HG03159 (cell line): Measurements from ENCODE around the gene FTO.

Experiments used
- ATAC-seq: cut with Tn5 transposase; IDR thresholded peaks from one replicate; pipeline ENCODE4 v1.9.1; 2021; ENCODE audit warnings: mild to moderate bottlenecking, moderate library complexity; ENCODE audit not compliant: unreplicated experiment

The FTO gene

GRCh38 chr16:54110016-54110981, 406.3 kb downstream of the FTO start:
- ATAC-seq: no peak

GRCh38 chr16:54112451-54113206, 408.7 kb downstream of the FTO start:
- no peak for ATAC-seq

GRCh38 chr16:54115558-54115957, 411.6 kb downstream of the FTO start:
- ATAC-seq: no peak

GRCh38 chr16:54116124-54116655, 412.2 kb downstream of the FTO start:
- no peak for ATAC-seq

- no peak for ATAC-seq
Observed at GRCh38 chr16:54118846-54119245, 414.9 kb downstream of the FTO start.

GRCh38 chr16:54120846-54121480, 417.0 kb downstream of the FTO start:
- ATAC-seq: no peak

GRCh38 chr16:54121539-54122295, 417.8 kb downstream of the FTO start:
- ATAC-seq: no peak

- ATAC-seq: no peak
Observed at GRCh38 chr16:54123766-54124165, 419.8 kb downstream of the FTO start.

- no peak for ATAC-seq
Observed at GRCh38 chr16:54125751-54126655, 422.0 kb downstream of the FTO start.

- ATAC-seq: no peak
Observed at GRCh38 chr16:54126907-54127306, 423.0 kb downstream of the FTO start.

- no peak for ATAC-seq
Observed at GRCh38 chr16:54128629-54129234, 424.8 kb downstream of the FTO start.

GRCh38 chr16:54129810-54130209, 425.9 kb downstream of the FTO start:
- no peak for ATAC-seq

- ATAC-seq: no peak
Observed at GRCh38 chr16:54135361-54136275, 431.7 kb downstream of the FTO start.

GRCh38 chr16:54136276-54136625, 432.3 kb downstream of the FTO start:
- ATAC-seq: no peak

GRCh38 chr16:54140057-54140787, 436.3 kb downstream of the FTO start:
- no peak for ATAC-seq

GRCh38 chr16:54140788-54141136, 436.8 kb downstream of the FTO start:
- no peak for ATAC-seq

- ATAC-seq: no peak
Observed at GRCh38 chr16:54142787-54143186, 438.8 kb downstream of the FTO start.
